Pancreas (tissue), 10 donors: ENCODE results near the gene BBX. TPM values are rescaled to one million over a fixed set of nuclear protein-coding genes. Genes with fewer than 3 reads are reported as not detected.

ENCODE experiments used
- ATAC-seq, 4 donors: fragments of 200-7000 bp; cut with Tn5 transposase; one replicate each; pipeline versions ENCODE4 v1.8.0 to v1.9.1; 2020; ENCODE audit warnings: mild to moderate bottlenecking in 4 of 4, moderate library complexity in 4 of 4
- DNase-seq, 6 donors: peaks; one replicate each; pipeline ENCODE4 v3.0.0-alpha.2; 2020
- FAIRE-seq: peaks from 2 replicates; lab custom pipeline; 2012; peaks lifted over from hg19 to GRCh38; lab: Jason Lieb, UNC
- H3K27ac ChIP-seq, 4 donors: fragments of 200-600 bp; sonication (generic); 1 replicate in 3 of 4; 2 replicates in 1 of 4; pipeline versions ENCODE4 v1.5.0 to v1.8.0; 2020
- H3K27me3 ChIP-seq, 4 donors: fragments of 200-600 bp; one replicate each; pipeline ENCODE4 v1.8.0; 2021
- H3K36me3 ChIP-seq, 3 donors: fragments of 200-600 bp; sonication (generic) in 1 of 3; one replicate each; pipeline versions ENCODE4 v1.5.0 to v1.8.0; 2020 to 2021
- H3K4me1 ChIP-seq, 3 donors: fragments of 200-600 bp; one replicate each; pipeline ENCODE4 v1.8.0; 2021
- H3K4me3 ChIP-seq, 4 donors: fragments of 200-600 bp; sonication (generic) in 2 of 4; one replicate each; pipeline versions ENCODE4 v1.5.0 to v1.8.0; 2020 to 2021
- H3K9me3 ChIP-seq, 4 donors: fragments of 200-600 bp; one replicate each; pipeline ENCODE4 v1.8.0; 2021
- CTCF ChIP-seq, 4 donors: fragments of 200-600 bp; sonication (generic) in 3 of 4; IDR thresholded peaks; one replicate each; pipeline versions ENCODE4 v1.5.0 to v1.8.0; 2021; ENCODE audit warnings: antibody characterized with exemption in 4 of 4
- WGBS, 2 donors: extraction: QIAGEN DNeasy Blood & Tissue Kit; methylation state at CpG; one replicate each; pipeline ENCODE4 v1.1.7; 2013; 5-methylcytosine and 5-hydroxymethylcytosine counted together
- intact Hi-C, 3 donors: fragments of 100-400 bp; cut with DNase I; formaldehyde crosslinking; loops; one replicate each; pipeline versions ENCODE4 v1.11.1 to v1.14.2; 2022
- polyA plus RNA-seq, 2 donors: library from polyadenylated mRNA; stranded (reverse); fragments of 200-250 nt; gene quantifications; one replicate each; pipeline ENCODE4 v1.2.3, GENCODE V29; 2013
- total RNA-seq, 6 donors: library from RNA; stranded (reverse); fragmentation: NEBNext Ultra II Directional in 4 of 6; extraction: Animal tissue kit (Norgen Biotek cat#: 25700) in 4 of 6; gene quantifications; one replicate each; pipeline versions ENCODE4 v1.2.1 to v1.2.4, GENCODE V29; 2021 to 2023
- donor health status: healthy with polysubstance abuse.
- donor health status: DM: no; HTN: no; CAD: no; lungs with moderate emphysema.
- donor health status: DM: no; HTN: no; CAD: no.
- donor health status: control.
- donor health status: control.
- donor health status: Bipolar disorder and iron deficiency.
- donor health status: DM: yes; HTN: yes; CAD: no.
- donor health status: DM: no; HTN: no; CAD: no.
- donor health status: DM: no; HTN: no; CAD: no.
- donor health status: DM: yes; HTN: yes; CAD: no.

BBX gene
- total and polyA plus RNA-seq, 8 donors = 3.9 to 43.8 (median 19.8) TPM

GRCh38 chr3:107621465-107621864 is 98.7 kb downstream of the BBX start:
- no peaks in the 10 kb centered on the region for H3K36me3 ChIP-seq
- H3K27me3 ChIP-seq = no peaks in the 10 kb centered on the region
- no peak overlapping the region for H3K4me3 ChIP-seq
- no peaks in the 10 kb centered on the region for H3K4me1 ChIP-seq
- no peak for FAIRE-seq
- H3K9me3 ChIP-seq = no peaks in the 10 kb centered on the region
- intact Hi-C loops = no loop called here
- no peak for DNase-seq
- 76 to 83% methylated on average over 3 of the region's 3 CpGs for WGBS, 2 donors
- no peak for ATAC-seq
- TF ChIP-seq CTCF (IDR thresholded peaks at IDR 0.05) = no peak
- no peak overlapping the region for H3K27ac ChIP-seq

GRCh38 chr3:107627962-107628542 is 105.3 kb downstream of the BBX start:
- Histone ChIP-seq H3K4me1 (peaks cover 0 to 5% (median 0%) of the 10 kb centered on the region in 3 donors), H3K4me3 (no peak overlapping the region), H3K27me3 (no peaks in the 10 kb centered on the region), H3K27ac (no peak overlapping the region), H3K9me3 (no peaks in the 10 kb centered on the region), H3K36me3 (no peaks in the 10 kb centered on the region)
- no peak for ATAC-seq
- no peak for DNase-seq
- intact Hi-C loops = no loop called here
- peak; percentile 87 for FAIRE-seq
- peak in 1 of 4 donors; percentile 5 for TF ChIP-seq CTCF (IDR thresholded peaks at IDR 0.05)

- ATAC-seq (no peak), DNase-seq (no peak), FAIRE-seq (no peak)
- TF ChIP-seq CTCF (IDR thresholded peaks at IDR 0.05) = no peak
- no peak overlapping the region for H3K27ac ChIP-seq
- 79 to 89% methylated on average over 4 of the region's 4 CpGs for WGBS, 2 donors
- H3K4me1 ChIP-seq = peaks cover 0 to 5% (median 0%) of the 10 kb centered on the region in 3 donors
- no peaks in the 10 kb centered on the region for H3K9me3 ChIP-seq
- no peaks in the 10 kb centered on the region for H3K27me3 ChIP-seq
- intact Hi-C loops = no loop called here
- H3K4me3 ChIP-seq = no peak overlapping the region
- H3K36me3 ChIP-seq = no peaks in the 10 kb centered on the region
These were observed 106.8 kb downstream of the BBX start for GRCh38 chr3:107629566-107629965.

- Histone ChIP-seq H3K27me3 (no peaks in the 10 kb centered on the region), H3K36me3 (no peaks in the 10 kb centered on the region), H3K27ac (no peak overlapping the region), H3K4me1 (peaks cover 0 to 5% (median 0%) of the 10 kb centered on the region in 3 donors), H3K4me3 (no peak overlapping the region), H3K9me3 (no peaks in the 10 kb centered on the region)
- intact Hi-C loops = no loop called here
- TF ChIP-seq CTCF (IDR thresholded peaks at IDR 0.05) = no peak
- DNase-seq (no peak), FAIRE-seq (no peak), ATAC-seq (no peak)
These were observed 108.0 kb downstream of the BBX start for GRCh38 chr3:107630779-107631178.

- WGBS, 2 donors = 73 to 79% methylated on average over 2 of the region's 2 CpGs
- TF ChIP-seq CTCF (IDR thresholded peaks at IDR 0.05) = no peak
- ATAC-seq = no peak
- Histone ChIP-seq H3K27ac (no peak overlapping the region), H3K4me1 (peaks cover 0 to 5% (median 0%) of the 10 kb centered on the region in 3 donors), H3K36me3 (no peaks in the 10 kb centered on the region), H3K9me3 (no peaks in the 10 kb centered on the region), H3K27me3 (no peaks in the 10 kb centered on the region), H3K4me3 (no peak overlapping the region)
- FAIRE-seq = no peak
- DNase-seq = no peak
- intact Hi-C loops = no loop called here
These were observed 109.8 kb downstream of the BBX start for GRCh38 chr3:107632576-107632975.
